HFF-Myc (cell line): Measurements from ENCODE around the gene HEMK1.

Source experiments
- DNase-seq: peaks from one replicate; pipeline ENCODE4 v3.0.0-alpha.2; 2011; ENCODE audit warnings: low read depth; ENCODE audit errors: extremely low read depth
- H3K4me3 ChIP-seq: replicated peaks from 2 replicates; pipeline ENCODE4 v1.5.1; 2011; ENCODE audit warnings: low read depth, mild to moderate bottlenecking, control low read depth, low read length
- CTCF ChIP-seq: IDR thresholded peaks from 2 replicates; pipeline ENCODE4 v1.5.1; 2012; ENCODE audit warnings: mild to moderate bottlenecking, low read depth, low read length, control low read depth; ENCODE audit errors: missing control alignments

HEMK1 gene

DNA sequence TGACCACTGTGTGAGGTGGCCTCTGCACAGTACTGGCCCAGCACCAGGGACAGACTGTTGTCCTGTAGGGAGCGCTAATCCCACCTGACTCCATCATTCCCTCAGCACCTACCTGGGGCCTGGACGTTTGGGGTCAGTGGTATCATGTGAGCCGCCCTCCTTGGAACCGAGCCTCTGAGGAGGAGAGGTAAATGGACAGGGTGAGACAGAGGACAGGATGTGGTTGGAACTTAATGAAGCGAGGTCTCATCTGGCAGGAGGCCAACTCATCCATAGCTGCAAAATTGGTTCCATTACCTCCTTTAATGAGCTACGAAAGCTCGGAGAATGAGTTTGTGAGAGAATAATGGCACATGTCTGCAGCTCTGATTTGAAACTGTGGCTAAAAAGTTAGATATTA lies 61.6 kb downstream of the HEMK1 start:
- no peak for DNase-seq
- no peak overlapping the region for H3K4me3 ChIP-seq
- TF ChIP-seq CTCF: no peak

- TF ChIP-seq CTCF: no peak
- H3K4me3 ChIP-seq: no peak overlapping the region
- DNase-seq: no peak
Measured at GRCh38 chr3:50632450-50632849, 63.1 kb downstream of the HEMK1 start.

DNA sequence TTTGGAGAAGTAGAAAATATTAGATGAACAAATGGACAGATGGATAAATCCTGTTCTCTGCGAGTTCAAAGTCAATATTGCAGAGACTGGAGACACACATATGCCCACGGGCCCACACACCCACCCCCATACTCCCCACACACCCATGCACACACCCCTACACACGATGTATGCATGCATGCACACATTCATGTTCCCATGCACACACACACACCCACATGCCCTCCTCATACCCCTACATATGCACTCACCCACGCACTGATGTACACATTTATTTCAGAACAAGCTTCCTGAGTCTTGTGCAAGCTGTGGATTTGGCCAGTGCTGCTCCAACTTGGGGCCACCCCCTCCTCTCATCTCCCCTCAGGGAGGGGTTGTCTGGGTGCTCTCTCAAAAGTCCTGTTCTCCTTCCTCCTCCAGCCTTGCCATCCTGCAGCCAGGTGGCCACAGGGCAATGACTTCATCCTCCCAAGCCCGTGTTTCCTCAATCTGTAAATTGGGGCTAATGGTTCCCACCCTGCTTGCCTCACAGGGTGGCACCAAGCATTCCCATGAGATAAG lies 64.0 kb downstream of the HEMK1 start:
- no peak for DNase-seq
- TF ChIP-seq CTCF: no peak
- no peak overlapping the region for H3K4me3 ChIP-seq

DNA sequence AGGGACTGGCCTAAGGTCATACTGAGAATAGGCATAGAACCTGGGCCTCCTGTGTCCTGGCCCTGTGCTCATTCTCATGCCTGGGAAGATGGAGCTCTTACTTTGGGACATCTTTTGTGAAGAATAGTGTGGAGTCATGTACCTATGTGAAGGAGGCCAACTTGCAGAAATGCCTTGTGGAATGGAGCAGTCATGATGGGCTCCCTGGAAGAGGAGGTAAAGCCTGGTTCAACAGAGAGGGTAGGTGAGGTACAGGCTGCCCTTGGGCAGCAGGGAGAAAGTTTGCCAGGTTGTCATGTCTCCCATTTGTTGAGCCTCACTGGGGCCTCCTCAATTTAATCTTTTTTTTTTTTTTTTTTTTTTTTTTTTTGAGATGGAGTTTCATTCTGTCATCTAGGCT lies 65.7 kb downstream of the HEMK1 start:
- TF ChIP-seq CTCF: no peak
- no peak overlapping the region for H3K4me3 ChIP-seq
- DNase-seq: no peak

DNA sequence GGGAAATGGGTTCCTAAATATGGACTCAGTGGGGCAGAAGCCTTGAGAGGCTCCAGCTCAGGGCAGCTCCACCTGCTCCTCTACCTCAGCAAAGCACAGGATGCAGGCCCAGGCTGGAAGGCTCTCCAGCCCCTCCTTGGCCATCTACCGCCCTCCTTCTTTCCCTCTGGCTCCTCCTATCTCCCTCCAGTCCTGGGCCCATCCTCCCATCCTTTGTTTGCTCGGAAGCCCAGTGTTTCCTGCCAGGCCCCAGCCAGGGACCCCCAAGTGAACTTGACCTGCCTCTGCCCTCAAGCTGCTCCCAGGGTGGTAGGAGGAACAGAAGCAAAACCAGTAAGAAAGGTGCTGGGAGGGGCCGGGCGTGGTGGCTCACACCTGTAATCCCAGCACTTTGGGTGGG lies 67.7 kb downstream of the HEMK1 start:
- no peak for TF ChIP-seq CTCF
- no peak for DNase-seq

DNA sequence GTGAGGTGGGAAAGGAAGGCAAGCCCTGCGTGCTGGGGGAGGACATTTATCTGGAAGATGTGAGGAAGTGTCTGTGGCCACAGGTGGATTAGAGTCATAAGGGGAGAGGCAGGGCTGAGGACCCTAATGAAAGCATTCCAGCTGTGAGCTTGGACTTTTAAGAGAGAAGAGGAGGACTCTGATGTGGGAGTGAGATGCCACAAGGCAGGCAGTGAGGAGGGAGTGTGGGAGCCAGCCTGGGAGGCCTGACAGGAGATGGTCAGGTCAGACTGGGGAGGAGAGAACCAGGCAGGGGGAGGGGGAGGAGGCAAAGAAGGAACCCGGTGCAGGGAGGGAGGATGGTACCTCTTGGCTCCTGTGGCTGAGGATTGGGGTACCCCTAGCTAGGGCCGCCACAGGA lies 68.6 kb downstream of the HEMK1 start:
- DNase-seq: no peak
- H3K4me3 ChIP-seq: no peak overlapping the region
- TF ChIP-seq CTCF: no peak

More for the DNA sequence above, 67.7 kb downstream of the HEMK1 start:
- no peak overlapping the region for H3K4me3 ChIP-seq

DNA sequence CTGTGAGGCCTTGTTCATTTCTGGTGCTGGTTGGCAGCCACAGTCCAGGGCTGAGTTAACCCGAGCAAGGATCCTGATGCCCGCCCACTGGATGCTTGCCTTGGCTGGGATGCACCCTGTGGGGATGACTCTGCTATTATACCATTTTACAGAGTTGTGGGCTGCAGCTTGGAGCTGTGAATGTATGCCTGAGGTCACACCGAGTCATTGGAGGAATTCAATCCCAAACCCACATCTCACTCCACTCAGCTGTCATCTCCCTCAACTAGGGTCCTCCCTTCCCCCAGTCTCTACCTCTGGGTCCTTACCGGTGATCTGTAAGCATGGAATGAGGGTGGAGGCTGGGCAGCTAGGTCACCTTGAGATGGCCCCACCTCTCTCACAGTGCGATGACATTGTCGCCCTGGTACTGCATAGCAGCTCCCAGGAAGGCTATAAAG lies 69.8 kb downstream of the HEMK1 start:
- H3K4me3 ChIP-seq: no peak overlapping the region
- DNase-seq: no peak
- no peak for TF ChIP-seq CTCF
